AG09309 (cell line): Measurements from ENCODE around the gene FGFRL1.

Experiments used
- DNase-seq: peaks from one replicate; pipeline ENCODE4 v3.0.0-alpha.2; 2010; ENCODE audit warnings: low read depth
- H3K4me3 ChIP-seq: 2 replicates; pipeline ENCODE4 v1.5.1; 2011; ENCODE audit warnings: mild to moderate bottlenecking, low read depth, low read length, moderate library complexity; ENCODE audit not compliant: control insufficient read depth
- CTCF ChIP-seq: IDR thresholded peaks from 2 replicates; pipeline ENCODE4 v1.5.1; 2011; ENCODE audit warnings: mild to moderate bottlenecking, low read depth, low read length, inconsistent platforms; ENCODE audit not compliant: insufficient read depth, control insufficient read depth; ENCODE audit errors: missing control alignments

Gene FGFRL1

DNA sequence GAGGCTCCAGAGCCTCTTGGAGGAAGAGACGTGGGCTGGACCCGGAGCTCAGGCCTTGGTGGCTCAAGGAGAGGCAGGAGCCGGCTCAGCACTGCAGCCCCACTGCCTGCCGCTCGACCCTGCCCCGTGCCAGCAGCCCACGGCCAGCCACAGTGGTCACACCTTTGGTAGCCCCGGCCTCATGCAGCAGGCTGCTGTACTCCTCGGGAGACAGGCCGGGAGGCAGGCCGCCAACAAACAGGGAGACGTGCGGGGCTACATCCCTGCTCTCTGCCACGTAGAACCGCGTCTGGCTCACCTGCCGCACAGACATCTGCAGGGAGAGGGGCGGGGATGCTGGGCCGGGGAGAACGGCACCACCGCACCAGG is 45.7 kb upstream of the FGFRL1 start:
- DNase-seq, result no peak
- H3K4me3 ChIP-seq, result no peak overlapping the region
- no peak for TF ChIP-seq CTCF

GRCh38 chr4:966266-967112 is 44.9 kb upstream of the FGFRL1 start:
- no peak for TF ChIP-seq CTCF
- no peak for DNase-seq
- no peak overlapping the region for H3K4me3 ChIP-seq

DNA sequence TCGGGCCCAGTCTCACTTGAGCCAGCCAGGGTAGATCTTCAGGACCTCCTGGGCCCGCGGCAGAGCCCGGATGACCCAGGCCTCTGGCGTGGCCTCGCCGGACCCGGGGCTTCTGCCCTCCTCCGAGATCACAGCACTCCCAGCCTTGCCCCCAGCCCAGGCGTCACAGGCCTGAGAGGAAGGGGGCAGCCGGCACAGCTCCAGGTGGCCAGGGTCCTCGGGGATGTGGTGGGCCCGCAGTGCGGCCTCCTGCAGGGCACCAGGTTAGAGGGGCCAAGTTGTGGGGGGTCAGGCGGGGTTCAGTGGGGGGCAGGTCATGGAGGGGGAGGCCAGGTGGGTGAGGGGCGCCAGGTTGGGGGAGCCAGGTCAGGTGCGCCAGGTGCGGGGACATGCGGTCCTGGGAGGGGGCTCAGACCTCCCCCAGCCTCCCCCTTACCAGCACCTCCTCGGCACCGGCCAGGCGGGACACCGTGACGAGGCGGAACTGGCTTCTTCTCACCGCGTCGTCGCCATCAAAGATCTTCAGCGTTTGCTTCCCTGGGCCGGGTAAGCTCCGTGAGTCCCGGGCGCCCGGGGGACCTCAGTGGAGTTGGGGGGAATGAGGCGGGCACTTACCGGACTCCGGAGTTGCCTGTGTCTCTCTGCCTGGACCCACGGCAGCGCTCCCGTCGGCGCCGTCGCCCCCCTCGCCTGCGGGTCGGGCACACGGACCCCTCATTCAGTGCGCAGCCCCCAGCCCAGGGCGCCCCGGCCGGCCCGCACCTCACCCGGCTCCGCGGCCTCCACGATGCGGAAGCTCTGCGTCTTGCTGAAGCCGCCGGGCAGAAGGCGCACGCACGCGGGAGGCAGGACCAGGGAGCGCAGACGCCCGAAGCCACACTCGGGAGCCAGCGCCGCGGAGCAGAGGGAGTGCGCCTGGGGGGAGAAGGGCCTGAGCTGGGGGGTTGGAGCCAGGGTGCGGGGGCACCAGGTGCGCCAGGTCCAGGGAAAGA is 44.0 kb upstream of the FGFRL1 start:
- no peak for TF ChIP-seq CTCF
- no peak overlapping the region for H3K4me3 ChIP-seq
- no peak for DNase-seq

- TF ChIP-seq CTCF, result no peak
- no peak overlapping the region for H3K4me3 ChIP-seq
- DNase-seq, result no peak
Measured at GRCh38 chr4:968221-968620, 43.2 kb upstream of the FGFRL1 start.

DNA sequence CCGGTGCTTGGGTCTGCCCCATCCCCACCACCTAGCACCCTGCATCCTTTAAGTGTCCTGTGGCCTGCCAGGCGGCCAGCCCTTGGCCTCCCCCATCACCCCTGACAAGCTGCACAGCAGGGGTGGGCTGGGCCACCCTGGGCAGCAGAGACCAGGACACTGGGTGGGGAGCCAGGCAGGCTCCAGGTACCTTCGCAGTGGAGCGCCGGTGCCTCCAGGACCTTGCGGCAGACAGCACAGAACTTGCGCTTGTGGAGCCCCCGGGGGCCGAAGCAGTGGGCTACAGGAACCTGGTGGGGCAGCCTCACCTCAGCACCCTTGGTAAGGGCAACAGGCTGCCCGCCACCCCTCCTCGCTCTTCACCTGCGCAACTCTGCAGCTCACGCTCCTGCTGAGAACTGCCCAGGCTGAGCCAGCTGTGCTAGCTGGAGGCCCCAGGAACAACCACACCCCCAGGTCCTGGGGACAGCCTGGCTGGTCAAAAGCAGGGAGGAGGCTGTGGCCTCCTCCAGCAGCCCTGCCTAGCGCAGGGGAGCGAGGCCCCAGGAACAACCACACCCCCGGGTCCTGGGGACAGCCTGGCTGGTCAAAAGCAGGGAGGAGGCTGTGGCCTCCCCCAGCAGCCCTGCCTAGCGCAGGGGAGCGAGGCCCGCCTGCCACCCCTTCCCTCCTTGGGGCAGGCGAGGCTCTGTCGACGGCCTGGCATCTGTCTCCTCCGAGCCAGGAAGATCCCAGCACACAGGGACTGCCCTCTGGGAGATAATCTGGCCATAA is 42.6 kb upstream of the FGFRL1 start:
- no peak for DNase-seq
- H3K4me3 ChIP-seq, result no peak overlapping the region
- TF ChIP-seq CTCF, result no peak
